Caco-2 (cell line): ENCODE measurements around the gene FBXO24. TPM values are rescaled to one million over a fixed set of nuclear protein-coding genes. Genes with fewer than 3 reads are reported as not detected.

Source experiments
- BruUV-seq: library from RNA; stranded (reverse); fragments of 400-500 nt; replicated peaks from 2 replicates; lab custom pipeline; 2021; lab: Mats Ljungman, UMichigan
- CTCF ChIA-PET: fragments of 300-600 bp; sonication (Branson Sonifier 250); formaldehyde crosslinking; loops from one replicate; lab custom pipeline; 2022; ENCODE audit warnings: antibody characterized with exemption; lab: Charles Lee
- POLR2A ChIA-PET: fragments of 300-600 bp; sonication (Branson Sonifier 250); formaldehyde crosslinking; loops from one replicate; lab custom pipeline; 2022; ENCODE audit warnings: antibody characterized with exemption; lab: Charles Lee
- DNase-seq, 2 experiments: peaks; one replicate each; pipeline versions ENCODE4 v3.0.0 to v3.0.0-alpha.2; 2020 to 2022
- H3K27me3 ChIP-seq: replicated peaks from 2 replicates; pipeline ENCODE4 v1.6.0; 2011; ENCODE audit warnings: low read length; ENCODE audit not compliant: control insufficient read depth, insufficient read depth
- H3K36me3 ChIP-seq: 2 replicates; pipeline ENCODE4 v1.5.1; 2011; ENCODE audit warnings: low read length; ENCODE audit not compliant: control insufficient read depth, insufficient read depth
- H3K4me1 ChIP-seq: fragments of 250-450 bp; sonication (Bioruptor Pico); 2 replicates; pipeline ENCODE4 v1.5.1; 2020; ENCODE audit warnings: mild to moderate bottlenecking
- H3K4me3 ChIP-seq: 2 replicates; pipeline ENCODE4 v1.5.1; 2011; ENCODE audit warnings: low read depth, mild to moderate bottlenecking, control low read depth, low read length
- H3K9me3 ChIP-seq: fragments of 250-450 bp; sonication (Bioruptor Pico); 2 replicates; pipeline ENCODE4 v1.5.1; 2020; ENCODE audit warnings: mild to moderate bottlenecking, moderate library complexity
- H3K27ac Mint-ChIP-seq: one replicate; pipeline ENCODE4 v1.8.0; 2022; ENCODE audit warnings: mixed read lengths; ENCODE audit not compliant: unreplicated experiment
- H3K27me3 Mint-ChIP-seq: one replicate; pipeline ENCODE4 v1.8.0; 2022; ENCODE audit warnings: mixed read lengths; ENCODE audit not compliant: insufficient read depth, unreplicated experiment
- H3K36me3 Mint-ChIP-seq: one replicate; pipeline ENCODE4 v1.8.0; 2022; ENCODE audit warnings: mild to moderate bottlenecking, mixed read lengths; ENCODE audit not compliant: insufficient read depth, unreplicated experiment
- H3K4me1 Mint-ChIP-seq: one replicate; pipeline ENCODE4 v1.8.0; 2022; ENCODE audit warnings: low read depth, mixed read lengths; ENCODE audit not compliant: unreplicated experiment
- H3K4me3 Mint-ChIP-seq: one replicate; pipeline ENCODE4 v1.8.0; 2022; ENCODE audit warnings: mild to moderate bottlenecking, moderate library complexity, mixed read lengths; ENCODE audit not compliant: unreplicated experiment
- H3K9me3 Mint-ChIP-seq: one replicate; pipeline ENCODE4 v1.8.0; 2022; ENCODE audit warnings: mixed read lengths; ENCODE audit not compliant: unreplicated experiment
- CTCF ChIP-seq, 2 experiments: fragments of 200-600 bp in 1 of 2; IDR thresholded peaks; 1 replicate in 1 of 2; 2 replicates in 1 of 2; pipeline versions ENCODE4 v1.5.1 to v1.8.0; 2011 to 2022; ENCODE audit warnings: antibody characterized with exemption in 1 of 2, control low read depth in 1 of 2, inconsistent platforms in 1 of 2, low read depth in 1 of 2, low read length in 1 of 2, mild to moderate bottlenecking in 1 of 2, moderate library complexity in 1 of 2; ENCODE audit not compliant: insufficient read depth in 1 of 2, severe bottlenecking in 1 of 2, unreplicated experiment in 1 of 2
- intact Hi-C: fragments of 100-400 bp; cut with micrococcal nuclease; formaldehyde crosslinking; loops from one replicate; pipeline ENCODE4 v1.10.0; 2022; ENCODE audit not compliant: unreplicated experiment
- total RNA-seq: library from RNA; stranded (reverse); gene quantifications from 2 replicates; pipeline ENCODE4 v1.2.3, GENCODE V29; 2022

FBXO24 gene
- total RNA-seq, 1 experiment from 2014 or later: 1.5 TPM

GRCh38 chr7:100603726-100604027, 17.5 kb downstream of the FBXO24 start:
- BruUV-seq: no TSS peak
- Histone ChIP-seq H3K9me3 (no peaks in the 10 kb centered on the region), H3K4me1 (peaks cover 16% of the 10 kb centered on the region), H3K4me3 (no peak overlapping the region), H3K36me3 (no peaks in the 10 kb centered on the region), H3K27me3 (no peaks in the 10 kb centered on the region)
- POLR2A ChIA-PET: interaction anchor here (0.9 to 1.5 kb wide), 2 partner anchors 9 to 17 kb away, joined by 3 to 5 read pairs; partner anchors contain the start of genes FBXO24 and MOSPD3
- CTCF ChIA-PET: interaction anchor here (0.6 to 1.5 kb wide), 4 partner anchors 15 to 148 kb away, joined by 3 to 5 read pairs (median 4); partner anchors contain the start of gene FBXO24
- no peak for DNase-seq
- no peaks in the 10 kb centered on the region for H3K4me1 Mint-ChIP-seq
- TF ChIP-seq CTCF (IDR thresholded peaks at IDR 0.05; ENCODE audit: insufficient read depth in 1 of 2, low read depth in 1 of 2, low read length in 1 of 2, severe bottlenecking in 1 of 2, unreplicated experiment in 1 of 2): no peak
- H3K27ac Mint-ChIP-seq: no peak overlapping the region
- peaks cover 14% of the 10 kb centered on the region for H3K36me3 Mint-ChIP-seq
- intact Hi-C loops: loop anchor here (1.0 to 2.0 kb wide), 6 partner anchors 17 to 122 kb away; partner anchors contain the start of genes FBXO24, GNB2 and LRCH4
- H3K27me3 Mint-ChIP-seq: no peaks in the 10 kb centered on the region
- H3K9me3 Mint-ChIP-seq: no peaks in the 10 kb centered on the region
- peak overlapping the region; percentile 91 for H3K4me3 Mint-ChIP-seq

GRCh38 chr7:100604028-100604975, 18.2 kb downstream of the FBXO24 start:
- H3K4me1 ChIP-seq: peaks cover 16% of the 10 kb centered on the region
- CTCF ChIA-PET: interaction anchor here (0.6 to 2.2 kb wide), 5 partner anchors 18 to 149 kb away, joined by 3 to 10 read pairs (median 6); partner anchors contain the start of genes FBXO24 and LRCH4
- no TSS peak for BruUV-seq
- Mint-ChIP-seq H3K4me3 (peak overlapping the region; percentile 91), H3K4me1 (no peaks in the 10 kb centered on the region), H3K9me3 (no peaks in the 10 kb centered on the region), H3K36me3 (peaks cover 14% of the 10 kb centered on the region), H3K27ac (peak overlapping the region; percentile 74), H3K27me3 (no peaks in the 10 kb centered on the region)
- peak overlapping the region; percentile 67 for H3K4me3 ChIP-seq
- POLR2A ChIA-PET: interaction anchor here (0.9 to 1.8 kb wide), 3 partner anchors 8 to 19 kb away, joined by 3 to 10 read pairs (median 5); partner anchors contain the start of genes FBXO24, LRCH4 and MOSPD3
- peak; percentile 54 to 74 for TF ChIP-seq CTCF (IDR thresholded peaks at IDR 0.05; ENCODE audit: insufficient read depth in 1 of 2, low read depth in 1 of 2, low read length in 1 of 2, severe bottlenecking in 1 of 2, unreplicated experiment in 1 of 2)
- no peaks in the 10 kb centered on the region for H3K36me3 ChIP-seq
- peak; percentile 86 to 89 for DNase-seq
- no peaks in the 10 kb centered on the region for H3K27me3 ChIP-seq
- intact Hi-C loops: loop anchor here (1.0 to 2.0 kb wide), 6 partner anchors 18 to 121 kb away; partner anchors contain the start of genes FBXO24, GNB2 and LRCH4
- H3K9me3 ChIP-seq: no peaks in the 10 kb centered on the region
